C1 segment of cervical spinal cord (tissue), 14 donors: Measurements from ENCODE around the gene ARSB.
"Not testable (repeated sequence)": the region's sequence is repeated elsewhere in the genome, so short reads cannot be mapped to it uniquely, and the experiment has no call there.

Experiments
- DNase-seq, 14 donors: peaks; one replicate each; lab custom pipeline; 2025; lab: John Stamatoyannopoulos, UW

The ARSB gene

DNA sequence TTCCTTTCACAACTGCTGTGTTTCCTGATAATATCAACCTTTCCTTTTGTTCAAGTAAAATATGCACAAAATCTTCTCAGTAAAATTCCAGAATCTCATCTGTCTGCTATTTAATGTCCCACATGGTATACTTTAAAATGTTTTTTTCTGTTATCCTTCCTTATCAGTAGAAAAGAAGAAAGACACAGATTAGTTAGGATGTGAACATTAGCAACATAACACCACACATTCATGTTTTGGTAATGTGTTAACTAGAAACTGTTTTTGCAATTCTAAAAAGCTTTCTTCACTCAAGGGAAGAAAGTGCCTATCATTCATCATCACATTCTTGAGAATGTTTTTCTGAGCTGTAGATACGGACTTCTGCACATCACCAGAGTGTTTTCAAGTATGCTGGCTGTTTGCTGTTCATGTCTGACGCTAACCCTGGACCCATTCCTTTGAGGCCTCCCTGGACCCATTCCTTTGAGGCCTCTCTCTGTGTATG, 10.5 kb upstream of the ARSB start:
- DNase-seq = no peak

DNA sequence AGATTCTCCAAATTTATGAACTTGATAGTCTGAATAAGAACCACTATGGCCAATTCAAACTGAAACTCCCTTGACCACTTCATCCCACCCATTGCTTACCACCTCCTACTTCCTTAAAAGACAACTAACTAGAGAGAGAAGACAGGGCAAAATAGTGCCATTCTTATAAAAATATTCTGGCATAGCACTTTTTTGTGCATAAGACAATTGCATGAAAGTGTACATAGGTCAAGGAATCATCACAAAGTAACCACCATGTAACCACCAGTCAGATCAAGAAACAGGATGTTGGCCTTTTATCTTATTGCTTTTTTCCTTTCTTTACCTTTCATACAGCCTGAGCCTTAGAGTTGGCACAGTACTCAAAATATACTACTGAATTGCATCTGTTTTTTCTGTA, 8.1 kb upstream of the ARSB start:
- no peak for DNase-seq

DNA sequence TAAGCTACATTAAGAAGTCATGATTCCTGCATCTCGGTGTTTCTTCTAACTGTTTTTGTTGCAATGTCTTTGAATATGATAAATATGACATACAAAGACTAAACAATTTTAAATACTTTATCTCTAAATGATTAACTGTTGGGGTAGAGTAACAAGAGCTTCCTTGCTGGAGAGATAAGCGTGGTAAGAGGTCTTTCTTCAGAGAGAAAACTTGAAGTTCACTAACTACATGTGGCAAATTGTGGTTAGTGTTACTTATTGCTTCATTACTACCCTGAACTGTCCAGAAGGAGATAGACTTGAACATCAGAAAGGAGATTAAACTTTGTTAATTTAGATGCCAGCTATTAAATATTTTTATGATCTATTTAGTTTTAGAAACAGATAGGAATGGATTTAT, 7.0 kb upstream of the ARSB start:
- no peak for DNase-seq

DNA sequence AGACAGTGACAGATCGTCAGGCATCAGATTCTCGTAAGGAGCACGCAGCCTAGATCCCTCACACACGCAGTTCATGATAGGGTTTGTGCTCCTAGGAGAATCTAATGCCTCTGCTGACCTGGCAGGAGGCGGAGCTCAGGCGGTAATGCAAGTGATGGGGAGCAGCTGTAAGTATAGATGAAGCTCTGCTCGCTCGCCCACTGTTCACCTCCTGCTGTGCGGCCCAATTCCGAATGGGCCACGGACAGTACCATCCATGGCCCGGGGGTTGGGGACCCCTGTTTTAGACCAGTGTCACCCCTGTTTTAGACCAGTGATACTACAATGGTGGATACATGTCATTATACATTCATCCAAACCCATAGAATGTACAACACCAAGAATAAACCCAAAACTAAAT, 4.0 kb upstream of the ARSB start:
- no peak for DNase-seq

DNA sequence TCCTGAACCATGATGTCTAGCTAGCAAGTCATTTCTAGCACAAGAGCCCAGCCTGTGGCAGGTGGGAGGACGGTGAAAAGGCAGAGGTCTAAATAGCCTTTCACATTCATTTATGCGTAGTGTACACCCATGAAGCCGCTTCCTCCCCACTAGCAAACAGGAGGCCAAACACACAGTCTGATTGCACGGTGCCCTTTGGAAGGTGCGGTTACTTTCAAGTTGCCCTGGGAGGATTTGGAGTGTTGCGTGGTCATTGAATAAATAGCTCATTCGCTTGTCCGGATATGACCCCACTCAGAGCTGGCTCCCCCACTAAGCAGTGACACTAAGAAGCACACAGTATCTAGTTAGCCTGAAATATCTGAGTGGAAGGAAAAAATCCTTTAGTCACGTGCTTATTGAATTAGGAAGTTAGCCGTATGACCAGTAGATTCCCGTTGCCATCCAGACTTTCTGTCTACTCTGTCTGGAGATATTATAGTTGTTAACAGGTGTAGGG, 664 bp upstream of the ARSB start:
- DNase-seq = peak in 9 of 14 donors; percentile 16 to 66 (median 48)

DNA sequence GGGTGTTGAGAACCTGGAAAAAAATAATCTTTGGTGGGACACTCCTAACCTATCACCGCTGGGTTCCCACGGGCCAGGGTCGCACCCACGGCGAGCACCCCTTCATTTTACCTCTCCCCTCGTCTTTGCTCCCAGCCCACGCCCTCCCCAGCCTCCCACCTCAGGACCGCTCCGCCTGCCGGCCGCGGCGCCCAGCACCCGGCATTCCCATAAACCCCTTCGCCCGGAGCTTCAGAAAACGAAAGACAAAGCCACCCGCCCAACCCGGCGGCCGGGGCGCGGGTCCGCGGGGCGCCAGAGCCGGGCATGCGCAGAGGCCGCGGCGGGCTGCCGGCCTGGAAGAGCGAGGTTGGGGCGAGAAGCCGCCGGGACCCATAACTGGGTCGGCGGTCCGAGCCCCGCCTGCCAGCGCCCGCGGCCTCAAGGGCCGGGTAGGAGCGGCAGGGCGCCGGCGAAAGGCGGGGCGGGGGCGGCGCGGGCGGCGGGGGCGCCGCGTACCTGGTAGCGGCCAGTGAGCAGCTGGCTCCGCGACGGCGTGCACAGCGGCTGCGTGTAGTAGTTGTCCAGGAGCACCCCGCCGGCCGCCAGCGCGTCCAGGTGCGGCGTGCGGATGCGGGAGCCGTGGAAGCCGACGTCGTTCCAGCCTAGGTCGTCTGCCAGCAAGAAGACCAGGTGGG, 533 bp downstream of the ARSB start:
- DNase-seq = peak; percentile 35 to 91 (median 81)

DNA sequence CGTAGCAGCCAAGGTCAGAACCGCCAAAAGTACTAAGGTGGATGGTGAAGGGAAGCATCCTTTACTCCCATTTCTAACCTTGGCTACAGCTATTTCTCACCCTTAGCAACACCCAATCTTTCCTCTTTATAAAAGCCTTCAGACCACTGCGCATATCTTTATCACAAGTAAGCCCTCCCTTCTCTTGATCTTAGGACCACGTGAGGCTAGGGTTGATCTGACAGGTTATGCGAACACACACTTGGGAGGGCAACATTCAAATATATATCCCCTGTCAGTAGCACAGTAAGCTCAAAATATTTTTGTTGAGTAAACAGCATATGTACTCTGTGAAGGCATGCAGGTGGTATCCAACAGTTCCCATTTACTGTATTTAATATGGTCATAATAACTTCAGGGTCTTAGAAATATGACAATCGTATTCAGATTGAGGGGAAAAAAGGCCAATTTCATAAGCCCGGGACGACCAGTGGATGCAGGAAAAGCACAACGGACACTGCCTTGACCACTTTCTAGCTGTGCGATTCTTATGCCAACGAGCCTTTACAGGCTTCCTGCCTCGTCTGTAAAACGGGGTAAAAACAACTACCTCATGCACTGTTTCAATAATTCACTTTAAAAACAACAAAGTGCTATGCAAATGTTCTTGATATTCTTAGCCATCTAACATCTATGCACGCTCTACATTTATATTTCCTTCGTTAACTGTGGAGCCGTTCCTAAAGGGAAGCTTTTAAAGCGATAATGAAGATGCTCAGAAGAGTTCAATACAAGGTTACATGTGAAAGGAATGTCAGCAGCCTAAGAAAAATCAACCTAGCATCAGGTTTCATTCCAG, 1.3 kb downstream of the ARSB start:
- DNase-seq = peak in 2 of 14 donors; percentile 6 to 48

DNA sequence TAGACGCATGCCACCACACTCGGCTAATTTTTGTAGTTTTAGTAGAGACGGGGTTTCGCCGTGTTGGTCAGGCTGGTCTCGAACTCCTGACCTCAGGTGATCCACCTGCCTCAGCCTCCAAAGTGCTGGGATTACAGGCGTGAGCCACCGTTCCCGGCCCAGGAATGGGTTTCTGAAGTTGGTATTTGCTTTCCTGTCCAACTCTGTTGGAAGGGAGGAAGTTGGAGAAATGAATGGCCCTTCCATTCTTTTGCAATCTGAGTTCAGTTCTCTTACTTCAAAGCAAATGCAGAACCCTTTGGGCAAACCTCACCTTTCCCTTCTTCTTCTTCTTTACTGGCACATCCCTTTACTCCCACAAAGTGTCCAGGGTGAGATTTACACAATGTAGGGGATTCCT, 1.9 kb downstream of the ARSB start:
- DNase-seq = not testable (repeated sequence)

DNA sequence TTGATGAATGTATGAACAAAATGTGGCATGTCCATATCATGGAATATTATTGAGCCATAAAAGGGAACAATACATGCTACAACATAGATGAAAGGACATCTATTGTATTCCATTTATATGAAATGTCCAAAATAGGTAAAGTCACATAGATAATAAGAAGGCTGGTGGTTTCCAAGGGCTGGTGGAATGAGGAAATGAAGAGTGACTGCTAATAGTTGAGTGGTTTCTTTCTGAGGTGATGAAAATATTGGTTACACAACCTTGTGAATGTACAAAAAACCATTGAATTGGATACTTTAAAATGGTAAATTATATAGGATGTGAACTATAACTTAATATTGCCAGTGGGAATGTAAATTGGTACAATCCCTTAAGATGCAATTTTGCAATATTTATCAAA, 5.2 kb downstream of the ARSB start:
- DNase-seq = no peak

DNA sequence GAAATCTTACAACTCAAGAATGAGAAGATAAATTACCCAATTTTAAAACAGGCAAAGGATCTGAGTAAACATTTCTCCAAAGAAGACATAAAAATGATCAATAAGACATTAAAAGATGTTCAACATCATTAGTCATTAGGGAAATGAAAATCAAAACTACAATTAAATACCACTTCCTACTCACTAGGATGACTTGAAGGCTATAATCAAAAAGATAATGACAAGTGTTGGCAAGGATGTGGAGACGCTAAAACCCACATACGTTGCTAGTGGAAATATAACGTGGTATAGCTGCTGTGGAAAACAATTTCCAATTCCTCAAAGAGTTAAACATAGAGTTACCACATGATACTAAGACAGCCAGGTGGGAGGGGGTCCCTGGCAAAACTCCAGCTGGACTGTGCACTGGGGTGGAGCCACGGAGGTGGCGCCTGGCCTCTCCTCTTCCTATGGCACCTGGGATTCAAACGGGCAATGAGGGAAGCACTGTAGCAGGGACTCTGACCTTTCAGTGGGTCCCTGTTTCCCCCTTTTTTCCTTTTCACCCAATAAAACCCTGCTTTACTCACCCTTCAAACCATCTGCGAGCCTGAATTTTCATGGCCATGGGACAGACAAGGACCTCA, 5.9 kb downstream of the ARSB start:
- no peak for DNase-seq

DNA sequence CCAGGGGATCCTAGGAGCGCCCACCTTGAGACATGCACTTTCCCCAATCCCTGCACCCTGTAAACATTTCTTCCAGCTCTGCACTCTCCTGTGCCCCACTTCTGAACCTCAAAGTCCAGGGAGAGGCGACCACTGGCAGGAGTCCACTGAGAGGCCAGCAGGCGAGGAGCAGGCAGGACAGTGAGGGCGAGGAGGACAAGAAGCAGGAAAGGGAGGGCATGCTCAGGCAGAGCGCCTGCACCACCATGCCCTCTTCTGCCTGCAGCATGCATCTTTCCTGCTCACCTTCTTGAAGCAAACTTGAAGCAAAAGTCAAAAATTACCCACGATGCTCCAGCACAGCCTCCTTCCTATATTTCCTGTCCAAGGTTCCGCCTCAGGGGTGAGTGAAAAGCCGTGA, 10.1 kb downstream of the ARSB start:
- peak in 1 of 14 donors; percentile 10 for DNase-seq

DNA sequence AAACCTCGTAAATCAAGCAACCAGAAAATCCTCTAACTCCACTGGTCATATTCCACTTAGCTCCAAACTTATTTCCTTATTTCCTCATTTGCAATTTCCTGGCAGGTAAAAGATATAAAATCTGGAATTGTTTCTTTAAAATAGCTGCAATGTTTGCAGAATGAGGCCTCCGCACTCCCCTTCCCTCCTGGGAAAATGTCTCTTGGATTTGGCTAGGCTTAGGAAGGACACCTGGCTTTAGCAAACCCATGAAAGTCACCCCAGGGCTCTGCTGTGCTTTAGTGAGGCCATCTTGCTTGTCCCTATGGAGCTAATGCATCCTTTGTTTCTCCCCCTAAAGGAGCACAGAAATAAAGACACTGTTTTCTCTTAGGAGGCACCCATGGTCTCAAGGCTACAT, 10.5 kb downstream of the ARSB start:
- DNase-seq = peak in 1 of 14 donors; percentile 10

DNA sequence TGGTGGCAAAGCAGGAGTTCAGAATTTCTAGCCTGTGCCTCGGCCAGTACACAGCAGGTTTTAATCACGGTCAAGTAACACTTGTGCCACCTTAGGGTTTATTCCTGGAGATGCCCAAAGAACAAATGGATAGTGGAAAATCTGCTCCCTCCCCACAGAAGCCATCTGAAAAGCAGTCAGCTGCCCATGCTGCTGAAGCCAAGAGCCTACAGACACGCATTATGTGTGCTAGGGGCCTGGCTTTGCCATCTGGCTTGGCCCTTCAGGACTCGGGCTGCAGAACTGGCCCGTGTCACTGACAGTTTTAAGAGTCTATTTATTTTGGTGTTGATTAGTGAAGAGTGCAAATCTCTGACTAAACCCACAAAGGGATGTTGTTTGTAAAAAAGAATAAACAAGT, 11.1 kb downstream of the ARSB start:
- DNase-seq = peak in 11 of 14 donors; percentile 26 to 95 (median 49)

DNA sequence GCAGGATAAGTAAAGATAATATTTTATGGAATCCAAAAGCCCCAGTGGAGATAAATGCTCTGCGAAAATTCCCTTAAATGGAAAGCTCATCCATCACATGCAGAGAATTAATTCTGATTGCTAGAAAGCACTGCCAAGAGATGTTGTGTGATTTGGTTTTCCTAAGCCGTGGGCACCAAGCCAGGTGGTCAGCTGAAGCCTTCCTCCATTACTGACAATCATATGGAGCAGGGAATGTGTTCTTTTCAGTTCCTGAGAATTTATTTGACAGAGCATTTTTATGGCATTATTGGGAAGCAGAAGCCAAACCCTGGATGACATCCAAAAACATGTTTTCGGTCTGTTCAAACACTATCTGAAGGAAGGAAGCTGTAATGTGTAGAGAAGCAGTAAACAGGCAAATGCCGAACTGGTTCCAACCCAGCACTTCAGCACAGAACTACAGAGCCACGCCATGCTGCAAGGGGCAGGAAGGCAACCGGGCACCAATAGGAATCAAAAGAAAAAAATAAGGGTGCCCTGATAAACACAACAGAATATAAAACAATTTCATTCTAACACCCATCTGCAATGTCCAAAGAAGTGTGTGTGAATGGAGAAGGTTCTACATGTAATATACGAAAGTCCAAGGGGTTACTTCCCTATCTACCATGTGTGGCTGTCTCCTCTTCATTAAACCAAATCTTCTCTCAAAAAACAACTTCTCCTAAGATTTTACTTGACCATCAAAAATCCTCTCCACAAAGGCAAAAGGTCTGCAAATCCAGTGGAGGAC, 12.3 kb downstream of the ARSB start:
- peak in 3 of 14 donors; percentile 18 to 43 (median 29) for DNase-seq

DNA sequence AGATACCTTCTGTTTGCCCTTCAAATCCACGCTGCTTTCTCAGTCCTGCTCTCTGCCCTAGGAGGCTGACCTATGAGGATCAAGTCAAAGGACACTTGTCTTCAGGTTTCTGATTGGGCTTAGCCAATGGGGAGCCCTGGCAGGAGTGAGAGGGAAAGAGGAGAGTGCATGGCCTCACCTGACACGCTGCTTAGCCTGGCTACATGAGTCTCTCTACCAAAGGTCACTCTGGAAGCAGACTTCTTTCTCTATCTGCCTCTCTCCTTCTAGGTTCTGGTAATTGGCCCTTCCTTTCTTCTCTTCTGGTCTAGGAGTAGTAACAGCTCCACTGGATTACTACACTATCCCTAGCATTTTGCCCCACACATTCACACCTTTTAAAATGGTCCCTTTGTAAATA, 13.1 kb downstream of the ARSB start:
- DNase-seq = no peak

DNA sequence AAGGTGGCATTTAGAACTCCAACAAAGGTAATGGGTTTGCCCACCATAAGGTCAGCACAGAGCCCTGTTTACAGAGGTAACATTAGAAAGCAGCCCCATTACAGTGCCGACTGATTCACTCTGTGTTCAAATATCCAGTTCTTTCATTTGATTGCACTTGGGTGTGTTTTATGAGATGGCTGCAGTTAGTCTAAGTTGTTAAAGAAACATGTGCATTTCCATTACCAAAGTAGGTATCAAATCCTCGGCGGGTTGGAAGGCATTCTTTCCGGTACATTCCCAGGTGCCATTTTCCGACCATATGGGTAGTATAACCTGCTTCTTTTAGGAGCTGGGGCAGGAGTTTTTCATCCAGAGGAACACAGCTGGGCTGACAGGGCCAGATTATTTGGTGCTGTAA, 16.3 kb downstream of the ARSB start:
- DNase-seq = no peak

DNA sequence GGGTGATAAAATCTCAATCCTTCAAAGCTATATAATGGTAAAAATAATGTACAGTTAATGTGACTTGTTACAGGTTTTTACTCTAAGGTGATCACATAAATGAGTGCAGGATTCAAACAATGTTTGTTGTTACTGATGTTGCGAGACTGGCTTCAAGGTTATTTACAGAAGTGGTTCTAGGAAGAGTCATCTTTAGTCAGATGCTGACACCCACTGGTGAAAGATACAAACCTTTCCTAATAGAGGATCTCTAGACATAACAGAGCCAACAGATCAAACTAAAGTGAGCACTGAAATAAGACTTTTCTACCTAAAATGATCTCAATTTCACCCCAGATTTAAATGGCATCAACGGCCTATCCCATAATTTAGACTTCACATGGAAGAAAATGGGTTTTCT, 20.2 kb downstream of the ARSB start:
- peak in 1 of 14 donors; percentile 21 for DNase-seq

DNA sequence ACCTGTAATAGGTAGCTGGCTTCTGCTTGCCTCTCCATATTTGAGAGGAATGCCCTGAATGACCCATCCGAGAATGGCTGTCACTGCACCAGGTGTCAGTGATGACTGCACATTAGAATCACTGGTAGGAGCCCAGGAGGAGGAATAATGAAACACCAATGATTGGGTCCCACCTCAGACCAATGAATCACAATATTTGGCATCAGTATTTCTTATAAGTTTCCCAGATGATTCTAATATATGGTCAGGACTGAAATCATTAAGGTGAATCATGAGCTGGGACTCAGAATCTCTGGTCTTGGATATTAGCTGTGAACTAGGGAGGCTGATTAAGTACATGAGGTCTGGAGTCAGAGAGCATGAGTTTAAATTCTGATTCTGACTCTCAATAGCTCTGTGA, 23.4 kb downstream of the ARSB start:
- no peak for DNase-seq

DNA sequence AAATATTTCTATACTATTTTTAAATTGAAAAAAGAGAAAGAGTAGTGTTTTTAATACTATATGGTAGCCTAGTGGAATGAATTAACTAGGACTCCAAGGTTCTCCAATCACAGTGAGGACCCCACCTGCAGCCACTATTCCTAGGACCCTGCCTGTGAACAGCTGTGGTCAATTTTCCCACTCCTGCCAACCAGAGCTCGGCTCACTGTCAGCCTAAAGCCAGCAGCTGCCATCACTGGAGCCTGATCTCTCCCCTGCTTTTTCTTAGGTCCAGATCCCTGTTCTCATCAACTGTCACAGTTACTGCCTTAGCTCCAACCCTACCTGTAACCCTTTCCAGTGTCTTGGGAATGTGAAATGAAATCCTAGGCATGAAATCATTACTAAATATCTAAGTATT, 25.3 kb downstream of the ARSB start:
- DNase-seq = no peak

DNA sequence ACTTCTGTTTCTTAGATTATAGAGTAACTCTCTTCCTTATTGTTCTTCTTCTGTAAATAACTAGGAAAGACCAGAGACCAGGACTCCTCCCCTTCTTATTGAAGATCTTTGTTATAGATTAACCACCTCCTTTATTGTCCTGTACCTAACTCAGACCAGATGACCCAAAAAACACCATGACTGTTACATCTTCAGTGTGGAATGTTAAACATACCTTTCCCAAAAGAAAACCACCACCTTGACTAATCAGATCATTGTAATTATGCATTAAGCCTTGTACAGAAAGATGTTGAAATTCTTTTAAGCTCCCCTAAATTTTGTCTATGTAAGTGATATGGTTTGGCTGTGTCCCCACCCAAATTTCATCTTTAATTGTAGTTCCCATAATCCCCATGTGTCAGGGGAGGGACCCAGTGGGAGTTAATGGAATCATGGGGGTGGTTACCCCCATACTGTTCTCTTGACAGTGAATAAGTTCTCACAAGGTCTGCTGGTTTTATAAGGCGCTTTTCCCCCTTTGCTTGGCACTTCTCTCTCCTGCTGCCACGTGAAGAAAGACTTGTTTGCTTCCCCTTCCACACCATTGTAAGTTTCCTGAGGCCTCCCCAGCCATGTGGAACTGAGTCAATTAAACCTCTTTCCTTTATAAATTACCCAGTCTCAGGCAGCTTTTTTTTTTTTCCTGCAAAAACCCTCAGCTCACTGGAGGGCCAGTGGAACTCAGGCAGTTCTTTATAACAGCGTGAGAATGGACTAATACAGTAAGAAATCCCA, 26.3 kb downstream of the ARSB start:
- no peak for DNase-seq

DNA sequence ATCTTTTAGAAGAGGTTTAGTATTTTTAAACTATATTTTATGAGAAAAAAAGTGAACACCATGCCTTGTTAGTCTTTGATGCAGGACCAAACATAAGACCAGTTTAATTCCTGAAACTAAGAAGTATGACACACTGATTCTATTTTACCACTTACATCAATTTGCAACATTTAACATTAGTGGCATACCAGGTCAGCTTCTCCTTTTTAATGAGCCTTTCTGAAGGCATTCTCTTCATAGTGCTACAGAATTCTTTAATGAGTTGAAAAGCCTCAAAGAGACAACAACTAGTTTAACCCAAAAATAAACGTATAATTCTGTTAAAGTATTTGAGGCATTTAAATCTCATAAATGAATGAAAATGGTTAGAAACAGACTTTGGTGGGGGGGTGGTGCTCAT, 28.2 kb downstream of the ARSB start:
- no peak for DNase-seq
